Memory B cell (primary cell): ENCODE data around the gene AKAP6.

ENCODE experiments used
- ATAC-seq: fragments of 150-1000 bp; cut with Tn5 transposase; 2 replicates; pipeline ENCODE4 v1.10.0; 2021; ENCODE audit warnings: low read depth, mild to moderate bottlenecking, moderate library complexity
- DNase-seq, 2 donors: peaks; one replicate each; pipeline ENCODE4 v3.0.0; 2022; ENCODE audit warnings: low spot score in 2 of 2
- H3K27ac Mint-ChIP-seq: one replicate; pipeline ENCODE4 v1.8.0; 2022; ENCODE audit warnings: mild to moderate bottlenecking, moderate library complexity, mixed read lengths
- H3K27me3 Mint-ChIP-seq: one replicate; pipeline ENCODE4 v1.8.0; 2022; ENCODE audit warnings: mixed read lengths
- H3K36me3 Mint-ChIP-seq: one replicate; pipeline ENCODE4 v1.8.0; 2022; ENCODE audit warnings: mild to moderate bottlenecking, mixed read lengths
- H3K4me1 Mint-ChIP-seq: one replicate; pipeline ENCODE4 v1.8.0; 2022; ENCODE audit warnings: mixed read lengths
- H3K4me3 Mint-ChIP-seq: one replicate; pipeline ENCODE4 v1.8.0; 2022; ENCODE audit warnings: mild to moderate bottlenecking, moderate library complexity, mixed read lengths
- H3K9me3 Mint-ChIP-seq: one replicate; pipeline ENCODE4 v1.8.0; 2022; ENCODE audit warnings: mixed read lengths

The AKAP6 gene

GRCh38 chr14:32413967-32414640, 85.0 kb downstream of the AKAP6 start:
- H3K27ac Mint-ChIP-seq, result no peak overlapping the region
- H3K4me1 Mint-ChIP-seq, result no peaks in the 10 kb centered on the region
- no peak for ATAC-seq
- H3K9me3 Mint-ChIP-seq, result no peaks in the 10 kb centered on the region
- DNase-seq, result no peak
- H3K4me3 Mint-ChIP-seq, result no peak overlapping the region
- H3K36me3 Mint-ChIP-seq, result no peaks in the 10 kb centered on the region
- no peaks in the 10 kb centered on the region for H3K27me3 Mint-ChIP-seq

GRCh38 chr14:32414808-32415255, 85.7 kb downstream of the AKAP6 start:
- Mint-ChIP-seq H3K9me3 (no peaks in the 10 kb centered on the region), H3K4me1 (no peaks in the 10 kb centered on the region), H3K27ac (no peak overlapping the region), H3K4me3 (no peak overlapping the region), H3K27me3 (no peaks in the 10 kb centered on the region), H3K36me3 (no peaks in the 10 kb centered on the region)
- DNase-seq (no peak), ATAC-seq (no peak)

GRCh38 chr14:32417956-32418552, 89.0 kb downstream of the AKAP6 start:
- Mint-ChIP-seq H3K27ac (no peak overlapping the region), H3K36me3 (peaks cover 2% of the 10 kb centered on the region), H3K9me3 (peaks cover 4% of the 10 kb centered on the region), H3K4me3 (no peak overlapping the region), H3K4me1 (no peaks in the 10 kb centered on the region), H3K27me3 (no peaks in the 10 kb centered on the region)
- no peak for DNase-seq
- no peak for ATAC-seq

GRCh38 chr14:32419429-32419828, 90.3 kb downstream of the AKAP6 start:
- no peak overlapping the region for H3K4me3 Mint-ChIP-seq
- no peak overlapping the region for H3K27ac Mint-ChIP-seq
- peaks cover 4% of the 10 kb centered on the region for H3K9me3 Mint-ChIP-seq
- no peak for ATAC-seq
- peaks cover 2% of the 10 kb centered on the region for H3K36me3 Mint-ChIP-seq
- DNase-seq, result no peak
- no peaks in the 10 kb centered on the region for H3K4me1 Mint-ChIP-seq
- no peaks in the 10 kb centered on the region for H3K27me3 Mint-ChIP-seq

- no peak for ATAC-seq
- Mint-ChIP-seq H3K27me3 (peaks cover 5% of the 10 kb centered on the region), H3K4me3 (no peak overlapping the region), H3K9me3 (peaks cover 7% of the 10 kb centered on the region), H3K4me1 (no peaks in the 10 kb centered on the region), H3K27ac (no peak overlapping the region), H3K36me3 (peaks cover 2% of the 10 kb centered on the region)
- no peak for DNase-seq
Measured at GRCh38 chr14:32421781-32422180, 92.7 kb downstream of the AKAP6 start.

- Mint-ChIP-seq H3K9me3 (peaks cover 7% of the 10 kb centered on the region), H3K27me3 (peaks cover 6% of the 10 kb centered on the region), H3K4me3 (no peak overlapping the region), H3K4me1 (no peaks in the 10 kb centered on the region), H3K36me3 (peaks cover 2% of the 10 kb centered on the region), H3K27ac (no peak overlapping the region)
- ATAC-seq, result no peak
- DNase-seq, result no peak
Measured at GRCh38 chr14:32422440-32422839, 93.3 kb downstream of the AKAP6 start.

GRCh38 chr14:32426028-32426427, 96.9 kb downstream of the AKAP6 start:
- peaks cover 7% of the 10 kb centered on the region for H3K9me3 Mint-ChIP-seq

GRCh38 chr14:32426586-32427388, 97.7 kb downstream of the AKAP6 start:
- Mint-ChIP-seq H3K4me1 (no peaks in the 10 kb centered on the region), H3K9me3 (peaks cover 7% of the 10 kb centered on the region), H3K36me3 (peaks cover 2% of the 10 kb centered on the region), H3K27ac (no peak overlapping the region), H3K27me3 (peaks cover 6% of the 10 kb centered on the region), H3K4me3 (no peak overlapping the region)
- DNase-seq, result no peak
- ATAC-seq, result no peak

More at GRCh38 chr14:32426028-32426427, 96.9 kb downstream of the AKAP6 start:
- no peaks in the 10 kb centered on the region for H3K4me1 Mint-ChIP-seq
- ATAC-seq (no peak), DNase-seq (no peak)
- H3K4me3 Mint-ChIP-seq, result no peak overlapping the region
- no peak overlapping the region for H3K27ac Mint-ChIP-seq
- peaks cover 2% of the 10 kb centered on the region for H3K36me3 Mint-ChIP-seq
- peaks cover 6% of the 10 kb centered on the region for H3K27me3 Mint-ChIP-seq

- Mint-ChIP-seq H3K9me3 (peaks cover 3% of the 10 kb centered on the region), H3K4me3 (no peak overlapping the region), H3K27me3 (peaks cover 6% of the 10 kb centered on the region), H3K4me1 (peaks cover 2% of the 10 kb centered on the region), H3K36me3 (no peaks in the 10 kb centered on the region), H3K27ac (no peak overlapping the region)
- ATAC-seq (no peak), DNase-seq (no peak)
Measured at GRCh38 chr14:32427726-32428528, 98.8 kb downstream of the AKAP6 start.

- Mint-ChIP-seq H3K36me3 (no peaks in the 10 kb centered on the region), H3K4me3 (no peak overlapping the region), H3K27me3 (peaks cover 6% of the 10 kb centered on the region), H3K9me3 (peaks cover 3% of the 10 kb centered on the region), H3K27ac (no peak overlapping the region), H3K4me1 (peaks cover 3% of the 10 kb centered on the region)
- no peak for ATAC-seq
- DNase-seq, result no peak
Measured at GRCh38 chr14:32428875-32429274, 99.8 kb downstream of the AKAP6 start.

GRCh38 chr14:32430326-32430725, 101.2 kb downstream of the AKAP6 start:
- ATAC-seq, result no peak

GRCh38 chr14:32432813-32433538, 103.9 kb downstream of the AKAP6 start:
- H3K4me1 Mint-ChIP-seq, result peaks cover 4% of the 10 kb centered on the region
- no peak overlapping the region for H3K4me3 Mint-ChIP-seq
- no peak for ATAC-seq
- no peaks in the 10 kb centered on the region for H3K9me3 Mint-ChIP-seq
- DNase-seq, result no peak
- H3K27ac Mint-ChIP-seq, result no peak overlapping the region
- H3K36me3 Mint-ChIP-seq, result no peaks in the 10 kb centered on the region
- no peaks in the 10 kb centered on the region for H3K27me3 Mint-ChIP-seq

More at GRCh38 chr14:32430326-32430725, 101.2 kb downstream of the AKAP6 start:
- H3K27me3 Mint-ChIP-seq, result peaks cover 4% of the 10 kb centered on the region
- H3K36me3 Mint-ChIP-seq, result no peaks in the 10 kb centered on the region
- peaks cover 3% of the 10 kb centered on the region for H3K4me1 Mint-ChIP-seq
- no peak overlapping the region for H3K4me3 Mint-ChIP-seq
- H3K9me3 Mint-ChIP-seq, result no peaks in the 10 kb centered on the region
- H3K27ac Mint-ChIP-seq, result no peak overlapping the region
- no peak for DNase-seq

- no peak for DNase-seq
- Mint-ChIP-seq H3K4me1 (peaks cover 7% of the 10 kb centered on the region), H3K4me3 (no peak overlapping the region), H3K9me3 (no peaks in the 10 kb centered on the region), H3K36me3 (no peaks in the 10 kb centered on the region), H3K27me3 (no peaks in the 10 kb centered on the region), H3K27ac (no peak overlapping the region)
- ATAC-seq, result no peak
Measured at GRCh38 chr14:32434180-32434579, 105.1 kb downstream of the AKAP6 start.
